GM21447 (cell line): ENCODE data around the gene GRM7.

Experiments
- ATAC-seq: cut with Tn5 transposase; IDR thresholded peaks from one replicate; pipeline ENCODE4 v1.9.1; 2021; ENCODE audit not compliant: unreplicated experiment

Gene GRM7

DNA sequence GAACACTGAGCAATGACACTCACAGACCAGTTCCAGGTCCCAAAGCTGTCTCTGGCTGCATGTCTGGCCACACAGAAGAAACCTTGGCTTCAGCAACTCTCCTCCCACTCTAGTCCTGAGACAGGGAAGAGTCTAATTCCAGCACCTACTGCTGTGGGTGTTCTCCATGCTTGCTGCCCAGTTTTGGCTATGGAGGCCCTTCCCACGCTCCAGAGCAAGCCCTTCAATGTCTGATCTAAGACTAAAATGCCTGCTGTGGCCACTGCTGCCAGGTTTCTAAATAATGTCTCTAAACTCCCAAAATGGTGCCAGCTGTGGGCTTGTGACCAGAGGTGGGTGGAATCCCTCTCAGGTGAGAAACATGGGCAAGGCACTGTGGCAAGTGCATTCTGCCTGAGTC is 531.3 kb downstream of the GRM7 start:
- no peak for ATAC-seq

- no peak for ATAC-seq
Measured at GRCh38 chr3:7393944-7394605, 533.2 kb downstream of the GRM7 start.

GRCh38 chr3:7396534-7396933 is 535.6 kb downstream of the GRM7 start:
- no peak for ATAC-seq

DNA sequence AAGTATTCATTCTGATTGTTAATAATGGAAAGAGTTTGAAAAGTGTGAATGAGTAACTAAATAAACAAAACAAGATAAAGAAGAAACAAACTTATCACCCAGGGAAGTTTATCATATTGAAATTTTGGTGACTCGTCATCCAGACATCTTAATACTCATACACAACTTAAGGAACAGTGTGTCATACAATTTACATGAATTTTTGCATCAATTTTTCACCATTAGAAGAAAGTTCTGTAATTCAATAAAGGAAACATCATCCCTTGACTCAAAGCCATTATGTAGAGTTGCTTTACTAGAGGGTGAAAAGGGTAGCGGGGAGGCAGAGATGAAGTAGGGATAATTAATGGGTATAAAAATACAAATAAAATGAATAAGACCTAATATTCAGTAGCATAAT is 536.2 kb downstream of the GRM7 start:
- no peak for ATAC-seq

DNA sequence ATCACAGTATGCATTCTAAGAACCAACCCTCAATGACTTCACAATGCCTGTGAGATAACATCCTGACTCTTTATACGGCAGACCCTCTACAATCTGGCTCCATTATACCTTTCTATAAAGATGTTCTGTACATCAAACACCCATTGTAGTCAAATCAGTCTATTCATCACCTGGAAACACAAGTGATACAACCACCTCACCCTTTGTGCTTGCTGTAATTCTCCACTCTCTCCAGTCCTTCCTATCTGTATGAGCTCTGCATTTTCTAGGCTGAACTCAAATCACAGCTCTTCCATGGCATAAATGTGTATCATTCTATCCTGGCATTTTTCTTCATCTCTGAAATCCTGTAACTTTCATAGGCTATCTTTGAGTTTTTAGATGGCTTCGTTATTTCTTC is 539.4 kb downstream of the GRM7 start:
- no peak for ATAC-seq

DNA sequence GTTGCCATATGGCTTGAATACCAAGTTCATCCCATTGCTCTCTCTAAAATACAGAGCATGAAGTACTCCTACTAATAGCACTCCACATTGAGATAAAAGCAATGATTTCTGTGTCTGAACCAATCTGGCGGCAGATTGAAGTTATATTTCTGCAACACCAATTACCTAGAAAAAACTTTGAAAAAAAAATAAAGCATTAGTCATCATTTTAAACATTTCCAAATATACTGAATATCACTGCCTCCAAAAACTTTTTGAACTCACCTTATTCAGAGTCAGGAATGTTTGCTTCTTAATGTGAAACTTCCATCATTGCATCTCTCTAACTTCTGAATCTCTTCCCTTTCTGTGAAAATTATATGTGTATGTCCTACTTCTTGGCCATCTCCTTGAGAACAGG is 540.5 kb downstream of the GRM7 start:
- ATAC-seq, result no peak

DNA sequence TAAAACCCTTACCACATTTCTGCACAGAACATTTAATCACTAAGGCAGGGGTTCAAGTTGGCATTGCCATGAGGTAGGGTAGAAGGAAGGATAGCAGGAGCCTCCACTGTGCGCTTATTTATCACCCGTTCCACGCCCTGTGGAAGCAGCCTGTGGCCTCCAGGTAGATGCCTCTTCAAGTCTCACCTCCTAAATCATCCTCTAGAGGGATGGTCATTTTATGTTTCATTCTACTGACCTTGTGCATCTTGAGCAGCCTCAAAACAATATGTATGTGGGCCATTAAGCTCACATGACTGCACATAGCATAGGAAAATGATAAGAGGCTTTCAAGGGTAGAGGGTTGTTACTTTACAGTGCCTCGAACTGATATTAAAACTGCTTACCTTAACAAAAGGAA is 546.2 kb downstream of the GRM7 start:
- no peak for ATAC-seq

GRCh38 chr3:7410782-7411181 is 549.9 kb downstream of the GRM7 start:
- no peak for ATAC-seq

GRCh38 chr3:7421065-7421464 is 560.1 kb downstream of the GRM7 start:
- no peak for ATAC-seq

DNA sequence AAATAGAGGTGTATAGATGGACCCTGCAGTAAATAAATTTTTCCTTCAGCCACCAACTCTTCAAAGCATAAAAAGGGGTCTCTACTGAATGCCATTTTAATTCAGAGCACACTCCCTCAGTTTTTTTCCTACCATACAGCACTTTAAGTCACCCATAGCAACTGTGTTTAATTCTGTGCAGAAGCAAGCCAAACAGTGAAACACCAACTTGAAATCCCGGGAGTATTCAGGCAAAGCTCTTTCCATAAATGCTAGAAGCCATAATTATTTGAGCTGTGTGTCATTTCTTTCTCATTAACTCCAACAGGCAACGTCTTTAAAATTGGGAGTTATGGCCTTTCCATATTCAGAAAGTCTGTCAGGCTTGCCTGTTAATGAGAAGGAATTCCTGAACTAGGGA is 562.1 kb downstream of the GRM7 start:
- no peak for ATAC-seq

- ATAC-seq, result no peak
Measured at GRCh38 chr3:7423995-7424394, 563.1 kb downstream of the GRM7 start.

GRCh38 chr3:7428206-7428718 is 567.3 kb downstream of the GRM7 start:
- ATAC-seq, result no peak

- ATAC-seq, result no peak
Measured at GRCh38 chr3:7432610-7433009, 571.7 kb downstream of the GRM7 start.

GRCh38 chr3:7433073-7433472 is 572.2 kb downstream of the GRM7 start:
- no peak for ATAC-seq

DNA sequence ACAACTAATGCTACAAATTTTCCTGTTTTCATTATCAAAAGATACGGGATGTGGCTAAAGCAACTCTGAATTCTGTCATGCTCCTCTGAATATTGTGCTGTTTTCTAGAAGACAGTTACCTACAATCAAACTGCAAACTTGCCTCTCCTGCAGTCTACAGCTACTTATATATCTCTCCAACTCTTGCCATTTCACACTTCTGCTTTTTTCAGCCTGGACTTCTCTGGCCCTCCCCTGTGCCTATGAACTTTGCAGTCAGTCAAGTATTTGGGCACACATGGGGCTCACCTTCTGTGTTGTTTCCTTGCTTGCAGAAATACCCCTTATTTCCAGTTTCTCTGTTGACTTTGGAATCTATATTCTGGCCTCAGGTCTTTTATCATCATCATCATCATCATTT is 575.6 kb downstream of the GRM7 start:
- no peak for ATAC-seq

DNA sequence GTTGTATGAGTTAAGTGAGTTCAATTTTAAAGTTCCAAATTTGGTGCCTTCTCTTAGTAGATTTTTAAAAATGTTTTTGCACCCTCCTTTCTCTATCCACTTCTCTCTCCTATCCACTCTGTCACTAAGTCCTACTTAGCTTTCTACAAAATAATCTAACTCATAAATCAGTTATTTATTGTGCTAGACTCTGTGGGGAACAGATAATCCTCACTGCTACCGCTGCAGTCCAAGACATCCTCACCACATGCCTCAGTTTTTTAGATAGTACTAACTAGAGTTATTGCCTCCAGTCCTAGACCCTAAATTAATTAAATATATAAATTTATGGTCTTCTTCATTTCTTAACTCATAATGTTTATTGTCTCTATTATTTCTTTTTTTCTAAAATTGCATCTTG is 576.3 kb downstream of the GRM7 start:
- ATAC-seq, result no peak

DNA sequence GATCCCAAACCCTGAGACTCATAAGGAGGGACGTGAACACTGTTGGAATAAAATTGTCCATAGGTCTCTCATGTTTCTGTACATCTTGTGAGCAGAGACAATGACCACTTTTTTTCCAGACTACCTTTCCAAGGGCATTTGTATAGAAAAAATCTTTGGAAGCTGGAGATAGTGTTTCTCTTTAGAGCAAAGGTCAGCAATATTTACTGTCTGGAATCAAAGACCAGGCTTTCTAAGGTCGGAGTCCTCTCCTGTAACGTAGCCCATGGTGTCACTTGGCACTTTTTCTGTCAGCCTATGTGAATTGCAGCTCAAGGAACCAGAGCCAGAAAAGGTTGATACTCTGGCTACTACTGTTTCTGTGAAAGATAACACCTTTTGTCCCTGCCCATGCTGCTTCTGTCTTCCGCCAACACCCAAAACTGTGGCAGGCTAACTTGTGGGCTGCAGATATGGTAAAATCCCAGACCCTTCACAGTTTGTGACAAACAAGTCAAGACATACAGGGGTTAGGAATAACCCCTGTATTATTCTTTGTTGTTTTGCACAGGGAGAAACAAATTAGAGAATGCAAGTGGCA is 578.3 kb downstream of the GRM7 start:
- no peak for ATAC-seq

GRCh38 chr3:7444886-7445285 is 584.0 kb downstream of the GRM7 start:
- no peak for ATAC-seq

GRCh38 chr3:7445331-7445730 is 584.4 kb downstream of the GRM7 start:
- no peak for ATAC-seq

DNA sequence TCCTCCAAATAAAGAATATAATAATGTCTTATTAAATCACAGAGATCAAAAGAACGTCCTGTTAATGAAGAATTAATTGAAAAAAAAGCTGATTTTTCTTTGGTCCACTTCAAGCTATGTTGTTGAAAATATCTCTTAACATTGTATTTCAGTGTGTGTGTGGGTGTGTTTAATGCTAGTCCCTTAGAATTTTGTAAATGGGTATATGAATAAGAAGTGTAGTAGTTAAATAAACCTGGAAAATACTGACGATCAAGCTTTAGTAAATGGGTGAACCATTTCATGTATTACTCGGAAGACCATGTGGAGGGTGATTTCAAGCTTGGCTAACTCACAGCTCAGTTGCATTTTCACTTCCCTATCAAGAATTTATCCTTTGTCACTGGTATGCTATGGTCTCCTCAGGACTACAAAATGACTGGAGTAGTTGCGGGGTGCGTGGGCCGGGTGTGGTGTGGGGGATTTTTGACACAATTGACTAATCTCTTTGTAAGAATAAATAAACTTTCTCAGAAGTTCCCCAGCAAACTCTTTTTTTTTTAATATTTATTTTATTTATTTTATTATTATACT is 586.4 kb downstream of the GRM7 start:
- ATAC-seq, result peak; percentile 85

GRCh38 chr3:7456386-7456785 is 595.5 kb downstream of the GRM7 start:
- no peak for ATAC-seq

GRCh38 chr3:7461202-7461825 is 600.4 kb downstream of the GRM7 start:
- peak; percentile 67 for ATAC-seq
